ENCODE results near the gene NPC2.

Gene NPC2

DNA sequence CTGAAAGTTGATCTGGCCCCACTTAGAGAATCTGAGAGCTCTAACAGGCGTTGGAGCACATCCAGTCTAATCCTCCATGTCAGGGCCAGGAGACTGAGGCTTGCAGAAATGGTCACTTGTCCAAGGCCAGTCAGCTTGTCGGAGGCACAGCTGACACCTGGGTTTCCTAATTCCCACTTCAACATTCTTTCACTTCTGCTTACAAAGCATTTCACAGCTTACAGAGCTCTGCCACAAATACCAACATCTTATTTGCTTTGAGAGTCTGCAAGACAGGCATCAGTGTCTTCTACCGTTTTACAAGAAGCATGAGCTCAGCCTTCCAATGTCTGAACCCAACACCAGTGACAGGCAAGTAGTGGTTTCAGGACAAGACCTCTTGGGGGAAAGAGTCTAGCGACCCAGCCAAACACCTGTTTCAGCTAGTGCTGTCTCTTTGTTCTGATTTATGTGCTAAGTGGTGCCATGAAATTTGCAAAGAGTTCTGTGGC lies 32.3 kb upstream of the NPC2 start:
- TF ChIP-seq CTCF (IDR thresholded peaks at IDR 0.05), result no peak

DNA sequence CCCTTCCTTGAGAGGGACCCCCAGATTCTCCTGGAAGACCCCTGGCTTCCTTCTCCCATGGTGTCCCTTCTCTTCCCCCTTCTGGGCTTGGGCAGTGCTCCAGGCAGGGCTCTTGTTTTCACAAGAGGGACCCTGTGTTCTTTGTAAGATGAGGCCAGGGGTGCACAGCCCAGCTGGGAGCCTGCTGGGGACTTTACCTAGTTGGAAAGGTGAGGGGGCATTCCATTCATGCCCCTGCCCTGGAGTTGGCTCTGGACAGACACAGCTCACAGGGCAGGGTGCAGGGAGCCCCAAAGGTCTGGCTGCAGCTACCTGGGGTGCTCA lies 31.7 kb upstream of the NPC2 start:
- no peak for TF ChIP-seq CTCF (IDR thresholded peaks at IDR 0.05)

DNA sequence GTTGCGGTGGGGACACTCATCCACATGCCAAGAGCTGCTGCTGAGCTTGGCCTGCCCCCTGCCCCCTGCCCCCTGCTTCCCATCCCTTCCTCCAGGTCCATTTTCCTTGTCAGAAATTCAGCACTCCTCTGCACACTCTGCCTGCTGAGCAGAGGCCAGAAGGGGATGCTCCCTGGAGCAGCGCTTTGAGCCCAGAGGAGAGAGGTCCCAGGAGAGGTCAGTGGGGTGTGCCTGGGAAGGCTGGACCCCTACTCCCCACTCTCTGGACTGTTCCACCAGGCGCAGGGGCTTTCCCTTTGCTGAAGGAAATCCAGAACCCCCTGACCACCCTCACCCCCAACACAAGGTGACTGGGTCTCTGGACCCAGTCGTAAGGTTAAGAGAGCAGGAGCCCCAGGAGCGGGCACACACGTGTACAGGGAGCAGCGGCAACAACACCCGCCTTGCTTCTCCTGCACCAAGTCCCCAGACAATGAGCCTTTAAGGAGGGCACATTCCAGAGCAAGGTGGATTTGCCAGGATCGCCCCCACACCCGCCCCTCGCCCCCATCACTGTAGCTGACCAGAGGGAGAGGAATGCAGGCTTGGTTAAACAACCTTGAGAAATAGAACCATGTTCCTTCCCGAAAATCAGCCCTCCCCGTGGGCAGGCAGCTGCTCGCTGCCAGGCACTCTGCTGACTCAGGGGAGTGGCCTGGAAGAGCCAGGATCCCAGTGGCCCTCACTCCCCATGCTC lies 31.1 kb upstream of the NPC2 start:
- TF ChIP-seq CTCF (IDR thresholded peaks at IDR 0.05), result no peak

- TF ChIP-seq CTCF (IDR thresholded peaks at IDR 0.05), result no peak
Measured at GRCh38 chr14:74522740-74523139, 29.6 kb upstream of the NPC2 start.

GRCh38 chr14:74521756-74522155 lies 28.7 kb upstream of the NPC2 start:
- TF ChIP-seq CTCF (IDR thresholded peaks at IDR 0.05), result no peak

GRCh38 chr14:74519316-74520074 lies 26.4 kb upstream of the NPC2 start:
- TF ChIP-seq CTCF (IDR thresholded peaks at IDR 0.05), result no peak

DNA sequence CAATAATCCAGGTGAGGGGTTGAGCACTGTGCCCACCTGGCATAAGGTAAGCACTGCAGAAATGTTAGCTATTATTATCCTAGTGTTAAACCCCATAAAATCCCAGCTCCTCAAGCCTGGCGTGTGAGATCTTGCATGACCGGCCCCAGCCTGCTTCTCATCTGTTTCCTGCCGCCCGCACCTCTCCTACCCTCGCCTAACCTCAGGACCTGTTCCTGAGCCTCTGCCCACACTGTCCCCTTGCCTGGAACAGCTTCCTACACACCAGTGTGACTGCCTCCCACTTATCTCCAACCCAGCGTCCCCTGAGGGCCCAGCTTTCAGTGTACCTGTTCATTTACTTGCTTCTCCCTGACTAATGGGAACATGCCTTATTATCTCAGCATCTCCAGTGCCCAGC lies 25.1 kb upstream of the NPC2 start:
- no peak for TF ChIP-seq CTCF (IDR thresholded peaks at IDR 0.05)

Measured in LNCAP (cell line).